ENCODE data around the gene ARID1B. TPM values are rescaled to one million over a fixed set of nuclear protein-coding genes. Genes with fewer than 3 reads are reported as not detected.

The ARID1B gene
- total RNA-seq, 2 donors from 2014 or later, result 43.9 to 44.6 TPM

DNA sequence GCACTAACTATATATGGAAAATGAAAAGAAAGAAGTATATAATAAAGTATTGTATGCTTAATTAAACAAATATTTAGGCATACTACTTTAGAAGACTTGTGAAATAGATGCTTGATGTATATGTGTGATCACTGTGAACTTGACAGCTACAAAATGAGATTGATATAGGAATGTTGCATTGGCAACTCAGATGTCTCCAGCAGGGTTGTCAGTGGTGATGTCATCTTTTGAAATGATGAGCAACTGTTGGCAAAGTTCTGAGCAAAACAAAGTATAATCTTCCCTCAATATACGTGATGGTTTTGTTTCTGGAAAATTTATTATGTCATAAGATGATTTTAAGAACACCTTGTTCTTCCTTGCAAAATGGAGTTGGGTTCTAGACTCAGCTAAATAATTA lies 133.8 kb downstream of the ARID1B start:
- H3K27me3 ChIP-seq, result no peaks in the 10 kb centered on the region
- no peak for DNase-seq (ENCODE audit: low spot score)
- H3K36me3 ChIP-seq, result no peaks in the 10 kb centered on the region
- H3K4me3 ChIP-seq, result no peak overlapping the region
- H3K27ac ChIP-seq, result no peak overlapping the region
- TF ChIP-seq, protein P1, sequence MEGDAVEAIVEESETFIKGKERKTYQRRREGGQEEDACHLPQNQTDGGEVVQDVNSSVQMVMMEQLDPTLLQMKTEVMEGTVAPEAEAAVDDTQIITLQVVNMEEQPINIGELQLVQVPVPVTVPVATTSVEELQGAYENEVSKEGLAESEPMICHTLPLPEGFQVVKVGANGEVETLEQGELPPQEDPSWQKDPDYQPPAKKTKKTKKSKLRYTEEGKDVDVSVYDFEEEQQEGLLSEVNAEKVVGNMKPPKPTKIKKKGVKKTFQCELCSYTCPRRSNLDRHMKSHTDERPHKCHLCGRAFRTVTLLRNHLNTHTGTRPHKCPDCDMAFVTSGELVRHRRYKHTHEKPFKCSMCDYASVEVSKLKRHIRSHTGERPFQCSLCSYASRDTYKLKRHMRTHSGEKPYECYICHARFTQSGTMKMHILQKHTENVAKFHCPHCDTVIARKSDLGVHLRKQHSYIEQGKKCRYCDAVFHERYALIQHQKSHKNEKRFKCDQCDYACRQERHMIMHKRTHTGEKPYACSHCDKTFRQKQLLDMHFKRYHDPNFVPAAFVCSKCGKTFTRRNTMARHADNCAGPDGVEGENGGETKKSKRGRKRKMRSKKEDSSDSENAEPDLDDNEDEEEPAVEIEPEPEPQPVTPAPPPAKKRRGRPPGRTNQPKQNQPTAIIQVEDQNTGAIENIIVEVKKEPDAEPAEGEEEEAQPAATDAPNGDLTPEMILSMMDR (IDR thresholded peaks at IDR 0.05), result no peak
- H3K4me1 ChIP-seq, result peaks cover 0 to under 1% of the 10 kb centered on the region in 2 donors
- no peaks in the 10 kb centered on the region for H3K9me3 ChIP-seq

DNA sequence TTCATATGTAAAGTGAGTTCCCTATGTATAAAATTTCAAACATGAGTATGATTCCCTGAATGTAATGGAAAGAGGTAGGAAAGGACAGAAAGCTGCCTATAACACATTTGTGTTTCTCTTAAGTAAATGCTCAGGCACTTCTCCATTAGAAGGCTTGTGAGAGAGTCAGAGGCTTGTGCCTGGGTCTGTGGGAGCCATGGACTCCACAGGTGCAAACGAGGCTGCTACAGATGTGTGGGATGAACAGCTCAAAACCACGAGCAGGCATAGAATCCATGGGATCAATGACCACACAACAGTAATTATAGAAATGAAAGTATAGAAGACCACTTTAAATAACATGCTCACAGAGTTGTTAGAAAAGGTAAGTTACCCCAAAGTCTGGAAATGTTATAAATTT lies 134.4 kb downstream of the ARID1B start:
- no peak for DNase-seq (ENCODE audit: low spot score)
- Histone ChIP-seq H3K27me3 (no peaks in the 10 kb centered on the region), H3K4me1 (peaks cover 0 to 7% of the 10 kb centered on the region in 2 donors), H3K4me3 (no peak overlapping the region), H3K36me3 (no peaks in the 10 kb centered on the region), H3K27ac (no peak overlapping the region), H3K9me3 (no peaks in the 10 kb centered on the region)
- TF ChIP-seq, protein P1 (IDR thresholded peaks at IDR 0.05), result no peak

DNA sequence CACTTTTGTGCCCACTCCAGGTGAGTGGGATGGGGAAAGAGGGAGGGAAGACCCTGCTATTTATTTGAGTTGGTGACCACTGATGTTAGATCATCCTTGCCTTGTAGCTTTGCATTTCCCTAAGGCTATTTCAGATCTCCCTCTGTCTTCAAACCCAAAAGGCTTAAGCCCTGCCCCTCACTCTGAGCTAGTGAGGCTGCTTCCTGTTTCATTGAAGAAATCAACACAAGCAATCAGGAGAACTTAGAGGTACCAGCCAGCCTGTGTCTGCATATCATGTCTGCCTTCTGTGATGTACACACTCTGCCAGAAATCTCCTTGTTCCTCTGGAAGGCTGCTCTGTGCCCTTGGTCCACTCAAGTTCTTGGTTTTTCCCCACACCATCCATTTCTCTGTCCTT lies 135.3 kb downstream of the ARID1B start:
- no peak overlapping the region for H3K27ac ChIP-seq
- no peaks in the 10 kb centered on the region for H3K36me3 ChIP-seq
- no peak overlapping the region for H3K4me3 ChIP-seq
- H3K4me1 ChIP-seq, result peaks cover 0 to 11% of the 10 kb centered on the region in 2 donors
- TF ChIP-seq, protein P1 (IDR thresholded peaks at IDR 0.05), result no peak
- no peak for DNase-seq (ENCODE audit: low spot score)
- no peaks in the 10 kb centered on the region for H3K9me3 ChIP-seq
- no peaks in the 10 kb centered on the region for H3K27me3 ChIP-seq

DNA sequence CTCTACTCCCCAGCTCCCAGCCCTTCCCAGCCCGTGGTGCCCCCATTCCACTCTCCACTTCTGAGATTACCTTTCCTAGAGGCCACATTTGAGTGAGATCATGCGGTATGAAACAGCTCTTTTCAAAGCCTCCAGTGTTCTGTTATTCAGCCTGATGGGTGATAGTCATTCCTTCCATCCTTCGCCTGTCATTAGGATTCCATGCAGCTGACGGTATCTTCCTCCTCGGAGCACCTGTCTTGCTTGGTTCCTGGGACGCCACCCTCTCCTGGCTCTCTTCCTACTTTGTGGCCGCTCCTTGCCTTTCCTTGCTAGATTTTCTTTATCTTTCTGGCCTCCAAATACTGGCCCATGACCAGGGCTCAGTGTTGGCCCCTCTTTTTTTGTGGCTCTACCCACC lies 137.0 kb downstream of the ARID1B start:
- Histone ChIP-seq H3K4me1 (peaks cover 0 to 20% of the 10 kb centered on the region in 2 donors), H3K36me3 (no peaks in the 10 kb centered on the region)

DNA sequence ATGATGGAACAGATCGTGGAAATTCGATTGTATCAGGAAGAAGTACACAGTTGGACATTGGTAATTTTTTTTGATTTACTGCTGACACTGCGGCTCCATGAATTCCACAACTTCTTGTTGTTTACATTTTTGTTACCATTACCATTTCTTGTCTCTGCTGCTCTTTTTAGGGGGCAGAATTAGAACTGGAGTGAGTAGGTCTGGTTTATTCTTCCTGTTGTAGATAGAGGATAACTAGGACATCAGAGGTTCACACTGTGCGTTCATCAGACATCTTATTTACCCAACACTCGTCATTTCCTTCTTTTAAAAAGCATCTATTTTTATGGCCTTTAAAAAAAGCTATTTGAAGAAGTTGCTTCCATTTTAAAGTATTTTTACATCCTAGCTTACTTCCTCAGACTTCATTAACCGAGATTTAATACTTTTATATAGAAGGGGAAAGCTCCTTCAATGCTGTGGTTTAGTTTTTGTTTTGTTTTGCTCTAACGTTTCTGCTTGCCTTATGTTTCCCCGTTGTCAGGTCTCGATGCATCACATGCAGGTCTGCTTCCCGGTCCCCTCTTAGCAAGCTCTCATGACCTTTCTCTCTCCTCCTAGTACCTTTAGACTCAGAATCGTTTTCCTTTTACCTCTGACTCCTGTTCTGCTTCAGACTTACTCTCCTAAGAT lies 139.1 kb downstream of the ARID1B start:
- Histone ChIP-seq H3K27ac (no peak overlapping the region), H3K36me3 (no peaks in the 10 kb centered on the region), H3K4me3 (no peak overlapping the region), H3K27me3 (no peaks in the 10 kb centered on the region), H3K9me3 (no peaks in the 10 kb centered on the region), H3K4me1 (peaks cover 0 to 28% of the 10 kb centered on the region in 2 donors)
- no peak for DNase-seq (ENCODE audit: low spot score)
- TF ChIP-seq, protein P1 (IDR thresholded peaks at IDR 0.05), result no peak

More for the DNA sequence above, 137.0 kb downstream of the ARID1B start:
- Histone ChIP-seq H3K9me3 (no peaks in the 10 kb centered on the region), H3K27me3 (no peaks in the 10 kb centered on the region), H3K4me3 (no peak overlapping the region), H3K27ac (no peak overlapping the region)
- no peak for DNase-seq (ENCODE audit: low spot score)
- TF ChIP-seq, protein P1 (IDR thresholded peaks at IDR 0.05), result no peak

DNA sequence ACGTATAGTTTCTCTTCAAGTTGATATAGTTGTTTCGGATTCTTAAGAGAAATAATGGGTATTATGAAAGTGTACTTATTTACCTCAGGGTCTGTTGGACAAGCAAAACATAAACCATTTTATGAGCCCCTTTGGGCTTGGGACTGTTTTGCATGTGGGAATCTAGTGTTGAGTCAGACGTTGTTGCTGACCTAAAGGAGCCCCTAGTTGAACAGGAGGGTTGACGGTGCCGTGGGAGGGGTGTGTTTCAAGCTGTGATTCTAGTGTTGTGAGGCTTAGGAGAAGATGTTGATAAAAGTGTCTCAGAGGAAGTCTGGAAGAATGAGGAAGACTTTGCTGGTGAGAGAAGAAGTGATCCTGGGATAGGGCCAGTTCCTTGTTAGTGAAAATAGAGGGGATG lies 140.0 kb downstream of the ARID1B start:
- H3K4me3 ChIP-seq, result no peak overlapping the region
- H3K4me1 ChIP-seq, result peaks cover 0 to 29% of the 10 kb centered on the region in 2 donors
- H3K27me3 ChIP-seq, result no peaks in the 10 kb centered on the region
- TF ChIP-seq, protein P1 (IDR thresholded peaks at IDR 0.05), result no peak
- no peak overlapping the region for H3K27ac ChIP-seq
- DNase-seq (ENCODE audit: low spot score), result no peak
- no peaks in the 10 kb centered on the region for H3K36me3 ChIP-seq
- no peaks in the 10 kb centered on the region for H3K9me3 ChIP-seq
